HUES6 (cell line): ENCODE measurements around the gene THOC3.
"Not testable (repeated sequence)": the region's sequence is repeated elsewhere in the genome, so short reads cannot be mapped to it uniquely, and the experiment has no call there.

Source experiments
- H3K27ac ChIP-seq: 2 replicates; pipeline ENCODE4 v1.7.0; 2013; ENCODE audit warnings: low read depth, mild to moderate bottlenecking, low read length, inconsistent platforms
- H3K27me3 ChIP-seq: 2 replicates; pipeline ENCODE4 v1.6.1; 2013; ENCODE audit warnings: low read length; ENCODE audit not compliant: control insufficient read depth, insufficient read depth
- H3K36me3 ChIP-seq: 2 replicates; pipeline ENCODE4 v1.6.1; 2013; ENCODE audit warnings: low read length; ENCODE audit not compliant: control insufficient read depth, insufficient read depth
- H3K4me1 ChIP-seq: 2 replicates; pipeline ENCODE4 v1.6.1; 2013; ENCODE audit warnings: low read length; ENCODE audit not compliant: control insufficient read depth, insufficient read depth
- H3K4me3 ChIP-seq: 2 replicates; pipeline ENCODE4 v1.5.1; 2013; ENCODE audit warnings: low read depth, low read length
- H3K9ac ChIP-seq: one replicate; pipeline ENCODE4 v1.6.1; 2013; ENCODE audit warnings: mild to moderate bottlenecking, low read length
- H3K9me3 ChIP-seq: 2 replicates; pipeline ENCODE4 v1.6.1; 2013; ENCODE audit warnings: low read depth, low read length; ENCODE audit not compliant: control insufficient read depth, insufficient read depth

Gene THOC3

DNA sequence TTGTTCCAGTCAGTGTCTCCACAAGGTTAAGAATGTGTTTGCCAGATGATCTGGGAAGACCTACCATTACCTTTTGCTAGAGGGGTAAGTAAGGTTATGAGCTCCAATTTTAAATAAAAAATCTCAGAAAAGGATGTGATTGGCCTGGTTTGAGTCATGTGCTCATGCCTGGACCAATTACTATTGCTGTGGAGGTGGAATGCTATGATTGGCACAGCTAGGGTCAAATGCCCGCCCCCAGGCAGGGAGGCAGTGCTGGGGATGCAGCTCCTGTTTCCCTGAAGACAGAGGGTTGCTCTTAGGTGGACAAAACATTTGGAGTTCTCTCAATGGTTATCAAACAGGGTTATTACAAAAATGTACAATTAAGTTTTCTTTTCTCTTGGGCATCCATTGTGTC lies 29.6 kb downstream of the THOC3 start:
- not testable (repeated sequence) for H3K9ac ChIP-seq, H3K4me3 ChIP-seq, H3K4me1 ChIP-seq, H3K27me3 ChIP-seq, H3K27ac ChIP-seq, H3K9me3 ChIP-seq, H3K36me3 ChIP-seq

- H3K9ac ChIP-seq, H3K36me3 ChIP-seq, H3K4me3 ChIP-seq, H3K27ac ChIP-seq, H3K27me3 ChIP-seq, H3K9me3 ChIP-seq, H3K4me1 ChIP-seq: not testable (repeated sequence)
Observed at GRCh38 chr5:175928752-175929151, 39.4 kb downstream of the THOC3 start.

GRCh38 chr5:175925106-175925505 lies 43.0 kb downstream of the THOC3 start:
- H3K27me3 ChIP-seq, H3K36me3 ChIP-seq, H3K4me3 ChIP-seq, H3K4me1 ChIP-seq, H3K27ac ChIP-seq, H3K9ac ChIP-seq, H3K9me3 ChIP-seq: not testable (repeated sequence)

GRCh38 chr5:175922192-175922885 lies 45.8 kb downstream of the THOC3 start:
- no peak overlapping the region for H3K9ac ChIP-seq
- H3K4me3 ChIP-seq: no peak overlapping the region
- no peaks in the 10 kb centered on the region for H3K36me3 ChIP-seq
- H3K27ac ChIP-seq: no peak overlapping the region
- no peaks in the 10 kb centered on the region for H3K9me3 ChIP-seq
- H3K4me1 ChIP-seq: no peaks in the 10 kb centered on the region
- H3K27me3 ChIP-seq: no peaks in the 10 kb centered on the region

DNA sequence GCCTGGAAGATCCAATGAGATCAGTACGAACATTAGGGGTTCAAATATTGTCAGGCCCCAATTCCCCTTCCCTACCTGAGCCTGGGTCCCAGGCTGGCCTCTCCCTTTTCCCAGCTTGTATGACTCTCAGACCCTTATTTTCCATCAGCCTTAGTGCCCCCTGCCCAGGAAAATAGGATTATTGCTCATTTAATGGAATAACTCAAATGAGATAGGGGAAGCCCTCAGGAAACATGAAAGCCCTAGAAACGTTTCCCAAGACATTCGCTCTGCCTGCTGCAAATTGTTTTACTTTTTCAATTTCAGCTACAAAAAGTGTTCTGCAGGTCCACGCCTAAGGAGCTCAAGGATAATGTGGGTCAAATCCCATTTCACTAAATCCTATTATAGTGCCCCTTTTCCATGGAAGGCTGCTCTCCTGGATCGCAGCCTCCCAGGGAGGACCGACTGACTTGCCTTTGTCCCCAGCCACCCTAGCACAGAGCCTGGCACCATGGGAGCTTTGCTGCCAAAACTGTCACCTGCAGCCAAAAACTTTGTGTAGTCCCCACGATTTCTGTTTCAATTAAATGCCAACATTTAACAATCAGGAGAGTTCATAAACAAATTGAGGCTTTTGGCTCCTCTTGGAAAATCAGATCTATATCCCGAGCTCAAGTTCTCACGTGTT lies 46.9 kb downstream of the THOC3 start:
- Histone ChIP-seq H3K9me3 (no peaks in the 10 kb centered on the region), H3K4me3 (no peak overlapping the region), H3K4me1 (no peaks in the 10 kb centered on the region), H3K27ac (no peak overlapping the region), H3K36me3 (no peaks in the 10 kb centered on the region), H3K9ac (no peak overlapping the region), H3K27me3 (no peaks in the 10 kb centered on the region)

- H3K9me3 ChIP-seq: no peaks in the 10 kb centered on the region
- no peaks in the 10 kb centered on the region for H3K36me3 ChIP-seq
- no peak overlapping the region for H3K9ac ChIP-seq
- H3K4me3 ChIP-seq: no peak overlapping the region
- no peaks in the 10 kb centered on the region for H3K27me3 ChIP-seq
- H3K4me1 ChIP-seq: no peaks in the 10 kb centered on the region
- H3K27ac ChIP-seq: no peak overlapping the region
Observed at GRCh38 chr5:175920231-175920811, 47.8 kb downstream of the THOC3 start.

DNA sequence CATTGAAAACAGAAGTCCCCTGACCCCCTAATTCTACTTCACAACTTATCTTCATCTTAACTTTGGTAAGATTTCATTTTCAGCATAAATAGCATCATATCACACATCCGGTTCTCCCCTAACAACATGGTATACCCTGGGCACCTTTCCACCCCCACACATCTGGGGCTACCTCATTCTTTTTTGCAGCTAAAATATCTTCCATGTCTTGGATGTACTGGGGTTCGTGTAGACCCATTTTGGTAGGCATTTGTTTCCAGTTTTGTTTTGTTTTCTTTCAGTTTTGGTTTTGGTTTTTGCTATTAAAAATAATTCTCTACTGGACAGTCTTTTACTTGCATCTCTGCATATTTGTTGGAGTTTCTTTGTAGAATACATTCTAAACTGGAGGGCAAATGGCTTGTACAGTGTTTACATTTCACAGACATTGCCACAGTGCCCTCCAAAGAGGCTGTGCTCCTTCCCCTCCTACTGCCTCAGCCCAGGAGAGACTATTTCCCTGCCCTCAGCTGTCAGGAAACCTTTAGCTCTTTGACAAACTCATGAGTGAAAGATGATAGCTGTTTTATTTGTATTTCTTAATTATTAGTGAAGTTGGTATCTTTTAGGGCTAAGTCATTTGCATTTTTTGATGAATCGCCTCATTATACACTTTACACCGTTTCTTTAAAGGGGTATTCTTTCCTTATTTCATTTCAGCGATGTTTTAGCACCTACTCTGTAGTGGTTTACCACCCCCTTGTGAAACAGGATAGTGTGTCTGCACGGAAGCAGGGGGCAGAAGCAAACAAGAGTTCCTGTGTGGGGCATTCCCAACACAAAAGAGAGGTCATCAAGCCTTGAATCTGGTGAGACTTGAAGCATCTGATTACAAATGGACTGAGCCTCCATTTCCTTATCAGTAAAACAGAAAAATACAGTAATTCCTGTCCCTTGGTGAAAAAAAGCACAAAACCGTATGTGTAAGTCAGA lies 52.8 kb downstream of the THOC3 start:
- H3K9me3 ChIP-seq, H3K9ac ChIP-seq, H3K4me1 ChIP-seq, H3K36me3 ChIP-seq, H3K27me3 ChIP-seq, H3K4me3 ChIP-seq, H3K27ac ChIP-seq: not testable (repeated sequence)

GRCh38 chr5:175913835-175914672 lies 54.1 kb downstream of the THOC3 start:
- not testable (repeated sequence) for H3K27ac ChIP-seq, H3K9me3 ChIP-seq, H3K9ac ChIP-seq, H3K4me3 ChIP-seq, H3K4me1 ChIP-seq, H3K27me3 ChIP-seq, H3K36me3 ChIP-seq

GRCh38 chr5:175910072-175910471 lies 58.0 kb downstream of the THOC3 start:
- H3K4me1 ChIP-seq: peaks cover 13% of the 10 kb centered on the region
- not testable (repeated sequence) for H3K9me3 ChIP-seq, H3K27ac ChIP-seq, H3K4me3 ChIP-seq, H3K27me3 ChIP-seq, H3K9ac ChIP-seq, H3K36me3 ChIP-seq
